Breast epithelium (tissue), 3 donors: ENCODE data around the gene ATP9B.

Source experiments
- POLR2A ChIP-seq: fragments of 450-650 bp; IDR thresholded peaks from one replicate; pipeline ENCODE4 v1.6.1; 2016; ENCODE audit warnings: antibody characterized with exemption, mild to moderate bottlenecking, moderate library complexity
- POLR2AphosphoS5 ChIP-seq, 3 donors: sonication (generic); formaldehyde crosslinking; IDR thresholded peaks; one replicate each; pipeline ENCODE4 v1.6.1; 2017; ENCODE audit warnings: antibody characterized with exemption in 3 of 3
- TF ChIP-seq, protein P1 (sequence below), 3 donors: fragments of 450-650 bp; IDR thresholded peaks; one replicate each; pipeline ENCODE4 v1.5.1; 2016 to 2017; ENCODE audit warnings: antibody characterized with exemption in 3 of 3, mild to moderate bottlenecking in 3 of 3, moderate library complexity in 3 of 3

DNA sequence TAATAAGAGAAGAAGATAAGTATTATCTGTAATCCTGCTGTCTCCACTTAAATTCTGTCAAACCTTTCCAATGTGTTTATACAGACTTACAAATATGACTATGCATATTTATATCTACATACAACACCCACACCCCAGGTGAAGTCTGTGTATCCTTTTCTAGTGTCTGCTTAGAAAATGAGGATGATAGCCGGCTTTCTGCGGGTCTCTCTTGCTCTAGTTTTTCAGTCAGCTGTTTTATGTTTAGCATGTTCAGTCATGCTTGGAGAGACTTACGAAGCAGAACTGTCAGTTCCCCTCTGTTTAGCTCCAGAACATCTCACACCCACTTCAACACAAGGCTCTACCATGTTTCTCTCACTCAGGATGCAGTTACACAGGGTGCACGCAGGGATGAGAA lies 189.3 kb downstream of the ATP9B start:
- TF ChIP-seq, protein P1, sequence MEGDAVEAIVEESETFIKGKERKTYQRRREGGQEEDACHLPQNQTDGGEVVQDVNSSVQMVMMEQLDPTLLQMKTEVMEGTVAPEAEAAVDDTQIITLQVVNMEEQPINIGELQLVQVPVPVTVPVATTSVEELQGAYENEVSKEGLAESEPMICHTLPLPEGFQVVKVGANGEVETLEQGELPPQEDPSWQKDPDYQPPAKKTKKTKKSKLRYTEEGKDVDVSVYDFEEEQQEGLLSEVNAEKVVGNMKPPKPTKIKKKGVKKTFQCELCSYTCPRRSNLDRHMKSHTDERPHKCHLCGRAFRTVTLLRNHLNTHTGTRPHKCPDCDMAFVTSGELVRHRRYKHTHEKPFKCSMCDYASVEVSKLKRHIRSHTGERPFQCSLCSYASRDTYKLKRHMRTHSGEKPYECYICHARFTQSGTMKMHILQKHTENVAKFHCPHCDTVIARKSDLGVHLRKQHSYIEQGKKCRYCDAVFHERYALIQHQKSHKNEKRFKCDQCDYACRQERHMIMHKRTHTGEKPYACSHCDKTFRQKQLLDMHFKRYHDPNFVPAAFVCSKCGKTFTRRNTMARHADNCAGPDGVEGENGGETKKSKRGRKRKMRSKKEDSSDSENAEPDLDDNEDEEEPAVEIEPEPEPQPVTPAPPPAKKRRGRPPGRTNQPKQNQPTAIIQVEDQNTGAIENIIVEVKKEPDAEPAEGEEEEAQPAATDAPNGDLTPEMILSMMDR (IDR thresholded peaks at IDR 0.05) = no peak
- TF ChIP-seq POLR2A (no peak), POLR2AphosphoS5 (IDR thresholded peaks at IDR 0.05) (no peak)
